ENCODE data around the gene GNAI2.
"Not testable (repeated sequence)": the region's sequence is repeated elsewhere in the genome, so short reads cannot be mapped to it uniquely, and the experiment has no call there.

GNAI2 gene

GRCh38 chr3:50278123-50278879 lies 42.3 kb downstream of the GNAI2 start:
- DNase-seq (ENCODE audit: low read depth), result no peak

DNA sequence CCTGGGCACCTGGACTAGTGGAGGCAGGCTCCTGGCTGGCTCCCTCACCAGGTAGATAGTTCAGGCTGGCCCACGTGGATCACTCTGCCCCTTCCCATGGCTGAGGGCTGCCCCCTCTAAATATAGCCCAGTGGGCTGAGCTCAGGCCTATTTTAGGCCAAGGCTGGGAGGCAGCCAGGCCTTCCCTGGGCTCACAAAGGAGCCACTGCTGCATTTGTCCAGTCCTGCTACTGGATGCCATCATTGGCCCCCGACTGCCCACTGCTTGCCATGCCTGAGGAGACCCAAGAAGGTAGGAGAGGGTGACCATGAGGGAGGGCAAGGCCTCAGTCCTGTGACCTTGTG lies 42.8 kb downstream of the GNAI2 start, which contains the start of gene LSMEM2:
TSS of gene LSMEM2 (plus strand) at position 208 of the 345 bp plus-strand sequence. CDS start at position 235, 27 bp downstream.
- DNase-seq (ENCODE audit: low read depth), result no peak

- DNase-seq (ENCODE audit: low read depth), result no peak
Measured at GRCh38 chr3:50279255-50280016, 43.4 kb downstream of the GNAI2 start.

- not testable (repeated sequence) for DNase-seq (ENCODE audit: low read depth)
Measured at GRCh38 chr3:50284121-50284520, 48.1 kb downstream of the GNAI2 start.

- no peak for DNase-seq (ENCODE audit: low read depth)
Measured at GRCh38 chr3:50286322-50287227, 50.6 kb downstream of the GNAI2 start.

DNA sequence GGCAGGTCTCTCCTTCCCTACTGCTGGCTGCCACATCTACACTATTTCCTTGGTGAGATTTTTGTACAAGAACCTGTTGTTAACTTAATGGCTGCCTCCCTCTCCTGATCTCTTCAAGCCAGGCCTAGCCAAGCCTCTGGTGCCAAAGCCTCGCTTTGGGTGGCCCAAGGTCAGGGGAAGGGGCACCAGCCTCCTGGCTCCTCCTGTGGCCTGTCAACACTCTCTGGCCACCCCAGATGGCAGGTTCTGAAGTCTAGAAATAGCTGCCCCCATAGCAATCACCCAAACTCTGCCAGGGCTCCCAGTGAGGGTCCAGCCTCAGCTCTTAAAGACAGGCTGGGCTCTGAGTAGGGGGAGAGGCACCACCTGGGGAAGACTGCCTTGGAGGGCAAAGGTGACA lies 51.3 kb downstream of the GNAI2 start:
- no peak for DNase-seq (ENCODE audit: low read depth)

DNA sequence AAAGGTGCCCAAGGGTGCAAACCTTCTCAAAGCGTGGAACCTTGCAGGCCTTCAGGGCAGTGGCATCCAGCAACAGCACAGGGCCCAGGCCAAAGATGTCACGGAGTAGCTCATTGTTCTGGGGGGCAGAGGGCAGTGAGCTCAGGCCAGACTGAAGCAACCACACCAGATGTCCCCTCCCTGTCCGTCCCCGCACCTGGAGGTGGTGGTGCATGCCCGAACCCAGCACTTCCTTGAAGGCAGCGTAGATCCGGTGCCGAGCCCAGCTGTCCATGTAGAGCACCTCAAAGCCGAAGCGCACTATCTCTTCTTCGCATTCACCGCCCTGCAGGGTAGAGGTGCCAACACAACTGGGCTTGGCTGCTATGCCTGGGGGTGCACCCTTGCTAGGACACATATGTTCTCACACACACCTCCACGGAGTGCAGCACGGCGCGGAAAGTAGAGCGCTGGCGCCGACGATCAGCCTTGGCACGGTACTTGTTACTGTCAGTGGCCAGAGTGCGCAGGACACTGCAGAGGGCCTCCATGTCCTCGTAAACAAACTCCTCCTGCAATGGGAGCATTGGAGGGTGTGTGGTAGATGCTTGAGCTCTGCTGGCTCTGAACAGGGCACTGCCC lies 52.5 kb downstream of the GNAI2 start:
- DNase-seq (ENCODE audit: low read depth), result no peak

DNA sequence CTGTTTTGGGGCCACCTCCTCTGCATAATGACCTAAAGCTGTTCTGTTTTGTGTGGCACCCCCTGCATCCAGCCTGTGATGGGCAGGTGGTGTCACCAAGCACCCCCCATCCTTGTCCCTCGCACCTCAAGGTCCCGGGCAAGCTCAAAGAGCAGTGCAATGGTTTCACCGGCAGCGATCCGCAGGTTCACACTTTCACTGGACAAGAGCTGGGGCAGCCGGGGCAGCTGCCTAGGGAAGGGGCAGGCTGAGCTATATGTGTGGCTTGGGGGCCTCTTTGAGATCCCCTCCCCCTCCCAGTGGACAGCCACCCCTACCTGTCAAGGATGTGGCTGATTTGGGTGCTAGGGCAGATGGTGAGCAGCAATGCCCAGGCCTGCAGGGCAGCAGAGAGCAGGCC lies 53.1 kb downstream of the GNAI2 start:
- no peak for DNase-seq (ENCODE audit: low read depth)

GRCh38 chr3:50290161-50290641 lies 54.2 kb downstream of the GNAI2 start:
- DNase-seq (ENCODE audit: low read depth), result no peak

DNA sequence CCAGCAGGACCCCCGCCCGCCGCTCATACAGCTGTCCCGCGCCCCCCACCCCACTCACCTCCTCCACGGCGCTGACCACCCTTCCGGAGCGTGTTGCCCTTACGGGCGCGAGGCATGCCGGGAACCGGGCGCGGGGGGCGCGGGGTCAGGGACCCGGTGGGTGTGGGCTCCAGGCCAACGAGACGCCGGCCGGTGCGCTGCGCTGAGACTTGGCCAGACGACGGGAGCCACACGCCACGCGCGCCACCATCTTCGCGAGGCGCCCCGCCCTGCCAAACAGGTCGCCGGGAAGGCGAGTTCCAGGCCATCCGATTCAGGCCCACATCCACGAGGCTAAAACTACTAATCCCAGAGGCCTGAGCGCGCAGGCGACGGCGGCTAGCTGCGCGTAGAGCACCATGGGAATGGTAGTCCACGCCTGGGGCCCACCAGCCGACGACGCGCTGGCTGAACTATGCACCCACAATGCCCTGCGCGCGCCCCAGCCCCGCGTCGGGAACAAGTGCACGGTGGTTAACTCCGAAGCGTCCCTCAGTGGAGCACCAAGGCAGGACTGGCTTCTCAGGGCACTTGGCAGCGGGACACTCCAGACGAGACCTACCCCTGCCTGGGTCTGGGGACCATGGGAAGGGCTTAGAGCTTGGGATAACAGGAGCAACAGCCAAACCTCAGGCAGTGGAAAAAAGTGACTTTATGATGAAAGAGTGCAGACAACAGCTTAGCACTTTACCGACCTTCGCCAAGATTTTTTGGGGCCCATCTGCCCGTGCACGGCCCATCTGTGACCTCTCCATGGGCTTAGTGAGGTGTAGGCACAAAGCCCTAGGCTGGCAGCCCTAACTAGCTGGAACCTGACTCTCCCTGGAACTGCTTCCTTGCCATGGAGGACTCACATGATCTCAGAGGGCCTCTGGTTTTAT lies 56.4 kb downstream of the GNAI2 start, which contains the start of gene IFRD2:
TSS of gene IFRD2 (minus strand) at position 271 of the 920 bp plus-strand sequence. CDS start at position 116, 155 bp downstream.
- DNase-seq (ENCODE audit: low read depth), result peak; percentile 89

DNA sequence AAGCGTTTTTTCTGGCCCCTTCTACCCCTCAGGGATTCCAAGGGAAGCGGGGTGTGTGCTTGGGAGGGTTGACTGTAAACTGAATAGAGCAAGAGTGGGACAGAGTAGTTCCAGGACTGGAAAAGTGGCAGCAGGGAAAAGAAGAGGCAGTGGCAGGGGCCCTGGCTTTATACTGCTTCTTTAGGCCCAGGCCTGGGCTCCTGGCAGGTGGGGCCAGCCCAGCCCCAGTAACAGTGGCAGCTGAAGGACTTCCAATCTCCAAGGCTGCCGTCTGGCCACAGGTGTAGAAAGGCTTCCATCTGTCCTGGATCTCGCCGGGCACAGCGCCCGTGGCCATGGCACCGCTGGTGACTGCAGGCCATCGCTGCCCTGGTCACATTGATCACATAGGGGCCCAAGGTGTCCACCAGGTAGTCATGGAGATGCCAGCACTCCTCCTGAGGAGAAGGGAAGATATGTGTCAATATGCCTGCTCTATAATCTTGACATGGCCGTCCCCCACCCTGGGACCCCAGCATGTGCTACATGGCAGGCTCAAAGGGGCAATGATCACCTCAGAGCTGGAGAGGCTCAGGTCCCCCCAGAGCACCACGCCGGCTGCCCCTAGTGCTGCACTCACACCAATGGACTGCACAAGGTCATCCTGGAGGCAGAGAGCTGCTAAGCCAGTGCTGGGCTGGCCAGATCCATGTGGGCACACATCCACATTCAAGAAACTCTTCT lies 57.2 kb downstream of the GNAI2 start:
- DNase-seq (ENCODE audit: low read depth), result no peak

DNA sequence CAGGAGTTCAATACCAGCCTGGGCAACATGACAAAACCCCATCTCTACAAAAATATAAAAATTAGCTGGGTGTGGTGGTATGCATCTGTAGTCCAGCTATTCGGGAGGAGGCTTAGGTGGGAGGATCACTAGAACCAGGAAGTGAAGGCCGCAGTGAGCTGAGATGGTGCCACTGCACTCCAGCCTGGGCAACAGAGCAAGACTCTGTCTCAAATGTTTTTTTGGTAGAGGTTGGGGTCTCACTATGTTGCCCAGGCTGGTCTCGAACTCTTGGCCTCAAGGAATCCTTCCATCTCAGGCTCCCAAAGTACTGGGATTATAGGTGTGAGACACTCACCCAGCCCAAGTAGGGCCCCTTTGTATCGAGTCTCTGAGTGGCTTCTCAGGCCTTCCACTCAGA lies 58.1 kb downstream of the GNAI2 start:
- no peak for DNase-seq (ENCODE audit: low read depth)

DNA sequence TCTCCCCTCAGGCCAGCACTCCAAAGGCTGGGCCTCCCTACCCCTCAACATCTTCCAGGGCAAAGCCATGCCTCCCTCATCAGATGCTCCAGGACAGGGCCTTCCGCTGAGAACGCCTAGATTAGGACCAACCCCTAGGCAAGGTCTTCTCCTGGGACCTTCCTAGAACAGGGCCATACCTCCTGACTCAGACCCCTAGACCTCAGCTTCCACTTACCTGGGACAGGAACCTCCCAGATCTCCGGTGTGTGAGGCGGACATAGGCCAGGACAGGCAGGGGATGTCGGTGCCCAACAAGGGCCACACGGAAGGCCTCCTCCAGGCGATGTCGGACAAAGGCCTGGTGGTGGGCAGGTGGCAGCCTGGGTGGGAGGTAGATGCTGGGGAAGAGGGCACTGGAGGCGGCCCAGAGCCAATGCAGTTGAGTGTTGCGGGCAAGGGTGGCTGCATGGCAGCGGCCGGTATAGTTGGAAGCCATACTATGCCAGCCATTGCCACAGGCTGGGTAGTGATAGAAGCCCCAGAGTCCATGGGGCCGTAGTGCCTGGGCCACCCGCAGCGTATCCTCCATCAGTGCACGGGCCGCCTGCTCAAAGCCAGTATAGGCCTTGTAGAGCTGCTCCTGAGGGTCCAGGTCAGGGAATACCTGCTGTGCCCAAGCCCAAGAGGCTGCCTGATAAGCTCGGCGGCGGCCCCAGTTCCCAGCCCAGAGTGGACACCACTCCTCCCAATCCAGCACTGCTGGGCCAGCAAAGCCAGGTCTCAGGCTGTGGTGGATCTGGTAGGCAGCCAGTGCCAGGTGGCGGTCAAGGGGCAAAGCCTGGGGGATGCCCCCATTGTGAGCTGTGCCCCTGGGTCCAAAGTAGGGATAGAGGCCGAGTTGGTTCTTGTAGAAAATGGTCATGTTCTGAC lies 58.7 kb downstream of the GNAI2 start:
- DNase-seq (ENCODE audit: low read depth), result no peak

DNA sequence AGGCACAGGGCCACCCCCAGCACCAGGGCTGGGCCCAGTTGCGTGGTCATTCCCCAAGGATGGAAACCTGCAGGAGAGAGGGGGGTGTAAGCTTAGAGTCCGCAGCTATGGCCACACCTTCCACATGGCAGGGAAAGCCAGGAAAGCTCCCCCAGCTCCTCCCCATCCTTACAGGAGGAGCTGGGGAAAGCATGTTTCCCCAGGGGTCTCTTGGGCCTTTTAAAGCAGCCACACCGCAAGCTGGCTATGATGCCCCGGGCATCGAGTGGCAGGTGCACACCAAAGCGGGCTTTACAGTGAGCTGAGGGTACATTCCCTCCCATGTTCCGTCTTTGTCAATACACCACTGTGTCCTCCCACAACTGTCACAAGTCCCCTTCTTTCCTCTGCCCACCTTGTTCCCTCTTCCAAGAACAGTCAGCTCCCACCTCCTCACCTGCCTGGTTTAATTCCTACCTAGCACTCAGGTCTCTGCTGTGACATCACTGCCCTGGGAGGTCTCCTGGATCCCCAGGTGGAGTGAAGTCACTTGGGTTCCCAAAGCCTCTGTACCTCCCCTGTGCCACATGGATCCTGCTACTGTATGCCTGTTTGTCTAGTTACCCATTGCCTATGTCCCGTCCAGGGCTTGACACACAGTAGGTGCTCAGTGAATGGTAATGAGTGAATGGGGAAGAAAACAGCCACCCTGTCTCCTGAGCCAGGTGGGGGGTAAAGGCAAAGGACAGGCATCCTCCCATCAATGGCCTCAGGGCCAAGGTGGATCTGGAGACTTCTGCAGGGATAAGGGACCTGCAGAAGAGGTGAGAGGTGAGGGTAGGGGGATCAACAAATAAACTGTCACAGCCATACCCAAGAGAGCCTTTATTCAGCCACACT lies 59.8 kb downstream of the GNAI2 start:
- DNase-seq (ENCODE audit: low read depth), result no peak

- DNase-seq (ENCODE audit: low read depth), result no peak
Measured at GRCh38 chr3:50296721-50297383, 60.8 kb downstream of the GNAI2 start.

- DNase-seq (ENCODE audit: low read depth), result no peak
Measured at GRCh38 chr3:50297384-50297775, 61.4 kb downstream of the GNAI2 start.

All from GM04503 (cell line).